CD4-positive, alpha-beta T cell treated with Interferon alpha-2 for 1 hour (primary cell): ENCODE results near the gene TP73.

ENCODE experiments used
- DNase-seq, 2 donors: peaks; one replicate each; pipeline ENCODE4 v3.0.0-alpha.2; 2020 to 2022

TP73 gene

DNA sequence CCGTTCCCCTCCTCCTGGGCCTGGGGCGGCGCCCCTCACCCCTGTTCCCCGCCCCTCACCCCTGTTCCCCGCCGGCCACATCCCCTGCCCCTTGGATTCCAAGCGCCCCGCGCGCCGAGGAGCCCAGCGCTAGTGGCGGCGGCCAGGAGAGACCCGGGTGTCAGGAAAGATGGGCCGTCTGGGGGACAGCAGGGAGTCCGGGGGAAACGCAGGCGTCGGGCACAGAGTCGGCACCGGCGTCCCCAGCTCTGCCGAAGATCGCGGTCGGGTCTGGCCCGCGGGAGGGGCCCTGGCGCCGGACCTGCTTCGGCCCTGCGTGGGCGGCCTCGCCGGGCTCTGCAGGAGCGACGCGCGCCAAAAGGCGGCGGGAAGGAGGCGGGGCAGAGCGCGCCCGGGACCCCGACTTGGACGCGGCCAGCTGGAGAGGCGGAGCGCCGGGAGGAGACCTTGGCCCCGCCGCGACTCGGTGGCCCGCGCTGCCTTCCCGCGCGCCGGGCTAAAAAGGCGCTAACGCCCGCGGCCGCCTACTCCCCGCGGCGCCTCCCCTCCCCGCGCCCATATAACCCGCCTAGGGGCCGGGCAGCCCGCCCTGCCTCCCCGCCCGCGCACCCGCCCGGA lies at the start of gene TP73:
TP73 (plus strand) TSS at position 587 of the 618 bp plus-strand sequence. CDS start 29,850 bp downstream, outside the sequence.
- DNase-seq: peak in 1 of 2 donors; percentile 2

DNA sequence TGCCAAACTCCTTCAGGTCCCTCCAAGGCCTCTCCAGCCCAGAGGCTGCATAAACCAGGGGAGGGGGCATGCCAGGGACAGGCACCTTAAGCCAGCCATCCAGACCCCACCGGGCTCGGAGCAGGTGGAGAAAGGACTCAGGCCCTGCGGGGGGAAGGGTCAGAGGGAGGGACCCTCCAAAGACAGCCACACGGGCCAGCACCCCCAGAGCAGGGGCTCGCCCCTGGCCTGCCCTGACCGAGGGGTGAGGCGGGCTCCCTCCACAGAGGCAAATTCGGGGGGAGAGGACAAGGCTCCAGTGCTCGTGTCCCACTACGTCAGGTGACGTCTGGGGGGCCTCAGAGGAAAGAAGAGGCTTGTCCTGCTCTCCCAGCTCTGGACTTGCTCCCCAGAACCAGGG lies 49.2 kb upstream of the TP73 start:
- no peak for DNase-seq

DNA sequence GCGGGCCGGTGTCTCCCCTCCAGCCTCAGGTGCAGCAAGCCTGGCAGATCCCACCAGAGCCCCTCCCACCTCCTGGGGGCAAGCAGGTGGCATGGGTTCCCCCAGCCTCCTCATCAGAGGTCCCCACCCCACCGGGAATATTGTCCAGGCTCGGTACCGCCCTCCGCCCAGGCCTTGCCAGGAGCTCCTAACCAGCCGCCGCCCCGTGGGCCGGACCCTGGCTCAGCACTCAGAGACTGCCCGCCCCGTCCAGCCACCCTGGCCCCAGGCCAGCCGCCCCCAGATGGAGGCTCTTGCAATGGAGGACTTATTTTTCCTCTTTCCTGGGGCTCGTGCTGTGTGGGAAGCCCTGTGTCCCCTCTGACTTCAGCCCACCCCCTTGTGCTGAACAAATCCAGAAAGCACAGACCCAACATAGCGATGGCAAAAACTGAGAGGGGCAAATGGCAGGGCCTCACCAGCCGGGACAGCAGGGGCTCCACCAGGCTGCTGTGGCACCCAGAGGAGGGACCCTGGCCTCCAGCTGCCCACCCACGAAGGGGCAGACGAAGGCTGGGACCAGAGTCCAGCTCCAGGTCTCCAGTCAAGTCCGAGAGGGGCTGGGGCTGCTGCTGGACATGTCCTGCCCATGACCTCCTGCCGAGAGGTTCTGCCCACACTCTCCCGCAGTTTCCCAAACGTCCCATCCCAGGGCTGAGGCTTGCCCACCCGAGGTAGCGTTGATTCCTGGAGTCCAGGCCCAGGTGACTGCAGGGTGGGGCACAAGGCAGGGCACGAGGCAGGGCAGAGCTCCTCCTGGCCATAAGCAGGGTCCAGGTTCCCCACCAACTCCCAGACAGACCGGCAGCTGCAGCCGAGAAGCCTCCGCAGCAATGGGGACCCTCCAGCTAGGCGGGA lies 48.5 kb upstream of the TP73 start:
- no peak for DNase-seq

DNA sequence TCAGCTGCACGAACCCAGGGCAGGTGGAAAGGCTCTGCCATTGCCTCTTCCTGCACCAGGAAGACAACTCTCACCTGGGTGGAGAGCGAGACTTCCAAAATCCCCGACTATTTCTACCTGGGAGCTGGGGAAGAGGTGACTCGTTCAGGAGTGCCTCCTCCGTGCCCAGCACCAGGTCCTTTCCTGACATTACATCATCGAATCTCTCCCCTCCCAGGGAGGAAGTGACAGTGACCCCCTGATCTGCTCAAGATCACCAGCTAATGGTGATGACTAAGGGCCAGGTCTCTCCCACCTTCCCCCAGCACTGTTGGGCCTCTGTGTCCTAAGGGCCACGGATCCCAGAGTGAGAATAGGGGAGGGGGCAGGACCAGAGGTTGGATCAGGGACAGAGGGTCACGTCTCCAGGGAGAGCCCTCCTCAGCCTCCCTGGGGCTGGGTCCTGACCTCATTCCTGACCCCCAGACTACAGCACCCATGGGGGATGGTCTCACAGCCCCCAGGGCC lies 47.8 kb upstream of the TP73 start:
- no peak for DNase-seq

DNA sequence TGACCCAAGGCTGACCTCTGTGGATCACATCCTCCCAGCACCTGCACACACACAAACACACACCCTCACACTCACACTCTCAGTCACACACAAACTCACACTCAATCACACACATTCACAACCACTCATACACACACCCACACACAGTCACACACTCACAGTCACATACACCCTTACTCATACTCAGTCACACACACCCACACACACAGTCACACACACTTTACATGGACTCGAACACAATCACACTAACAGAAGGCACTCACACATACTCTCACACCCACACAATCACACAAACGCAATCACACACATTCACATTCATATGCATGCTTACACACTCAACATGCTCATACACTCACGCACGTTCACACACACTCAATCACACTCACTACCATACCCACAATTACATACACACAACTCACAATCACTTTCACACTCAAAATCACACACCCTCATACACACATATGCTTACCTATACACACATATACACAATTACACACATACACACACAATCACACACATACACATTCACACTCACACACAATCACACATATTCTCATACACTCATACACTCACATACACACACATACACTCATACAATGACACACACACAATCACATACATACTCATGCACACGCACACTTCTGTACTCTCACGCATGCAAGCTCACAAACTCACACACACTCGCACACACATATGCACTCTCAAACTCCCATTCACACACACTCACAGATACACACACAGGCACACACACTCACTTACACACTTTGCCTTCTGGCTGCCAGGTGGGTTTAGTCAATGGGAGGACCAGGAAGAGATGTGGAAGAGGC lies 47.1 kb upstream of the TP73 start:
- no peak for DNase-seq

DNA sequence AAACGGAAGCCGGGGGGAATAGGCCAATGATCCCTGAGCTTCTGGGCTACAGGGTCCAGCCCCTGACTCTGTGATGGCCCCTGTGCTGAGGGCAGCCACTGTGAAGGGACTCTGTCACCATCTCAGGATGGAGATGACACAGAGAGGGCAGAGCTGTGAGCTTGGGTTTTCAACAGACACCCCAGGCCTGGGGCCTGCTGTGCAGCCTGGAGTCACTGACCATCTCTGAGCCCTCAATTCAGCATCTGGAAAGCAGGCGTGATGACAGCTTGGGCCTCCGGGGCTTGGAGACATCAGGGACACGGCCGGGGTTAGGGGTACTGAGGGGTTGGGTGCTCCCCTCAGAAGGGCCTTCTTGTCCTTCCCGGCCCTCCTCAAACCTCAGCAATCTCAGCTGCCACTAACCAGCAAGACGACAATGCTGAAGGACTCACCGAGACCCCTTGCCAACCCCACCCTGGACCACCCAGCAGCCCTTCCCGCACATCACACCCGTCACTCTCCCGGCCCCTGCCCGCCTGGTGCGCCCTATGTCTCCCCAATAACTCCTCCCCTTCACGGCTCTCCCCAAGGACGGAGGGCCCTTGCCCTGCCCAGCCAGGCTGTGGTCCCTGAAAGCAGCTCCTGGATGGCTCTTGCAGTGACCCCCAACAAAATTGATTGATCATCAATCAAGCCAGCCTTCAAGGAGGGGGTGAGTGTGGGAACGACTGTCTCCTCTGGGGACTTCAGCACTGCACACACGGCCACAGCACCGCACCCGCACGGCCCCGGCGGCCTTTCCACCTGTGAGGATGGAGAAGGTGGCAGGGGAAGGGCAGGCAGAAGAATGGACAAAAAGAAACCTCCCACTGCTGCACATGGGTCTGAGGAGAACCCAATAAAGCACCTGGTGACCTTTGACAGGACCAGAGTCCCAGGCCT lies 45.3 kb upstream of the TP73 start:
- DNase-seq: no peak

DNA sequence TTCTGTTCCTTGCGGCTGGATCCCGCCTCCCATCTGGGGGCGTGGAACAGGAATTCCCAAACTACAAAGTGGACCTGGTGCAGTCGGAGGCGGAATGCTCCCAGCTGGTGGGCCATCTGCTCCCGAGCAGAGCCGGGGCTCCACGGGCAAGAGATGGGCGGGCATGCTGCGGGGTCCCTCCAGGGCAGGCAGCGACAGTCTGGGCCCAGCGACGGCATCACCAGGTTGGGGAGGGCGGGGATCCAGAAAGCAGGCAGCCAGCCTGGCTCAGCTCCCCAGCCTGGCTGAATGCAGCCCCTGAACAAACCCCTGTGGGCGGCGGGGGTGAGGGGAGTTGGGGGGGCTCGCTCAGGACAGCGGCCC lies 44.6 kb upstream of the TP73 start:
- DNase-seq: no peak

DNA sequence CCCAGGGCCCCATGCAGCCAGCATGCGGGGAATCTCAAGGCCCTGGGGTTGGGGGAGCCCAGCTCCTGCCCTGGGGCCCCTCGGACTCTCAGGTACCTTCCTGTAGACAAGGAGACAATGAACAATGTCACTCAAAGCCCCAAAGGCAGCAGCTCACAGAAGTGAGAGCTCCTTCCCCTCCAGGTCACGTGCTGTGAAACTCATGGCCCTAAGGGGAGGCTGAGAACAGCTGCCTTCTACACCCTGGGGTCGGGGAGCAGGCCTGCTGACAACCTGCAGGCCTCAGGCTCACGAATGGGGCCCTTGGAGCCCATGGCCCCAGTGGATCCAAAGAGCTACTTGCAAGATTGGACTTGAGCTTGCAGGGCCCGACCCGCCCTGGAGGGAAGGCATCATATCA lies 44.2 kb upstream of the TP73 start:
- no peak for DNase-seq

DNA sequence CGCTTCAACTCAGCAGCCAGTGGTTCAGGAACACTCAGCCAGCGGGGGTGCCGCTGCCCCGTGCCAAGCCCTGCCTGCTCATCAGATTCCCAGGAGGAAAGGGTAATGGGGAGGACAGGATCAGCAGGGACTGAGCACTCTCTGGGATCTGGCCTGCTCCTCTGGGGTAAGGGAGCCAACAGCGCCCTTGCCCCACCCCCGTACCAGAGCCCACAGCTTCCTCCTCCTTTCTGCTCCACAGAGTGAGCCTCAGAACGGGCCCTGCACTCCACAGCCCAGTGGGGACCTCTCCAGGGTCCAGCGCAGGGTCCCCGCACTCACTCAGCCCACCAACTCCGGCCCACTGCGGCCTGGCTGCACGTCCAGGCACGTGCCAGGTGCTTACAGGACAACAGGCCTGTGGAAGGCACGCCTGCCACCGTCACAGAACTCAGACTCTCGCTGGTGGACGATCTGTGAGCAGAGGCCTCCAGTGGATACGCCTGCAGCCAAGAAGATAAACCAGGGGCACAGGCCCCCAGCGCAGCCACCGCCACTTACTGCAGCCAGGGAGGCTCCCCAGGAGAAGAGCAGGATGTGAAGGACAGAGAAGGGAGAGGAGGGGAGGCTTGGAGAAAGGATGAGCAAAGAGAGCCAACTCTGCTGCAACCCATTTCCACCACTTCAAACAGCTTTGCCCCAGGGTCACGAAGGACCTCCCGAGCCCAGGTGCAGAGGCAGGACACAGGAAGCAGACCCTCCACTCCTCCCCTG lies 43.1 kb upstream of the TP73 start:
- no peak for DNase-seq

DNA sequence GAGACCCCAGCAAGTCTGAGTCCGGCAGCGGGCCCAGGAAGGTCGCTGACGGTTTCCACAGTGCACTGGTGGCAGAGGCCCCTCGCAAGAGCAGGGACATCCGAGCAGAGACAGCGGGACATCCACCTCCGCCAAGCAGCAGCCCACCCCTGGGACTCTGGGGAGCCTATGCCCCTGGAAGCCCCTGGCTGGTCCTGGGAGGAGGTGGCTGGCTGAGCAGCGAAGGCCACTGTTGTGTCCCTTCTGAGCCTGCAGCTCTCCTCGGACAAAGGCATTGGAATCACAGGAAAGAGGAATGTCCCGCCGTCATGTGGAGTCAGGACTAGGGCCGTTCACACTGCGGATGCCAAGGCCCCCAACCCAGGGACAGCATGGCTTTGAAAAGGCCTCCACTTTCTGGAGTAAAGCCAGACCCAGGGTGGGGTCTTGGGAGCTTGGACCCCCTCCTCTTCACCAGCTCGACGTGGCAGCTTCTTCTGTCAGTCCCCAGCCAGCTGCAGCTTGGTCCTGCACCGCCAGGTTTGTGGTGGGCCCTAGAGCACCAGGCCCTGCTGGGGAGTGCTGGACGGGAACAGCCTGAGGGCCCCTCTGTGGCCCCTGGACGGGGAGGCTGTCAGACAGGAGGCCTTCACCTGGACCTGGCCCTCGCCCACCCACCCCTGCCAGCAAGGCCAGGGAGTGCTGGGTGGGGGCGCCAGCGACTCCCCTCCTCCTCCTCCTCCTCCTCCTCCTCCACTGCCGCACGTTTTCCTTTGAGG lies 42.4 kb upstream of the TP73 start:
- DNase-seq: no peak

DNA sequence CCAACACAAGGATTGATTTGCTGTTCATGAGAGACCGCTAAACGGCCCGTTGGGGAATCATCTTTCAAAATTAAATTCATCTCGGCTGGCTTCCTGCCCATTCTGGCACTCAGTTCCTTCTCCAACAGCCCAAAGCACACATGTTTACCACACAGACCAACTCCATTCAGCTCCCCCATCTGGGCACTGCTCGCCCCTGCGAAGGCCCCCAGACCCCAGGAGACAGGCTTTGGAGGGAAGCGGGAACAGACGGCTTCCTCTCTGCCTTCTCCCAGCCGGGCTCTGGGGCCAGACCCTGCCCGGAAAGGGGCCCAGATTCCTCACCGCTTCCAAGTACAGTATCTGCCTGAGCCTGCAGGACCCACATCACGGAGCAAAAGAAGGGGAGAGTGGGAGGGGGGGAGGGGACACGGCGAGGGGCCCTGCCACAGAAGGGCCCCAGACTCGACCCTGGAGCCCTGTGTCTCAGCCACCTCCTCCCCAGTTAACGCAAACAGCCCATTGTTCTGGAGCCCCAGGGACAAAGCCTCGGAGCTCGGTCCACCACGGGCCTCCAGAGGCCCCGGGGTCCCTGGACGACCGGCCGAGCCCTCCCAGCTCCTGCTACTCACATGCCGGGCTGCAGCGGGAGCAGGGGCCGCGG lies 41.7 kb upstream of the TP73 start:
- no peak for DNase-seq

DNA sequence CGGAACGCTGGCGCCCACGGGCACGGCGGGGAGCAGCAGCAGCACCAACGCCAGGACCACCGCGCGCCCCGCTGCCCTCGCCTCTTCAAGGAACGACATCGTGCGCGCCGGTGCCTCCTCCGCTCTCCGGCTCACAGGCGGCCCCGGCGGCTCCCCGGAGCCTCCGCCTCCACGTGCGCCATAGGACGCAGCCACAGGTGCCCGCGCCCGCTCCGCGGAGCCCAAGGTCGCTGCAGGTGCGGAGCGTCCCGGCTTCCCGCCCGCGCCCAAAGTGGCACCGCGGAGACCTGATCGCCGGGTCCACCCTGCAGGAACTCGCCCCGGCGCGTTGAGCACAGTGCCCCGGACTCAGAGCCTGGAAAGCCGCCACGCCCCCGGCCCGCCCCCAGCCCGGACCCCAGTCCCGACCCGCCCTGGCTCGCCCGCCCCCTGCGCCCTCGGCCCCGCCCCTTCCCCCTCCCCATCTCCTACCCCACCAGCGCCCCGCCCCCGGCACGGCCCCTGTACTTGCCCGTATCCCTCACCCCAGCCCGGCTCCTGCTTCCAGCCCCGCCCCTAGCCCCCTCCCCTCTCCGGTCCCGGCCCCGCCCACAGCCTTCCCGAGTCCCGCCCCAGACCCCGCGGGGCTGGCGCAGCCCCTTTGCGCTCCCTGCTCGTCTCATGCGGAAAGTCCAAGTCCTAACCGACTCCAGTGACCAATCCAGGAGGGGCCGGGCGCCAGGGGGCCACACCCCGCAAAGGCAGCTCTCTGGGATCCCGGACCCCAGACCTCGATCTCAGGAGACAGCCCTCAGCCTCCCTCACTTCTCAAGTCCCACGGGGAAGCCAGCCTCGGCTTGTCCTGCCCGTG lies 40.9 kb upstream of the TP73 start, which contains the start of gene MEGF6:
MEGF6 (minus strand) TSS at position 339 of the 850 bp plus-strand sequence; CDS start at position 99, 240 bp downstream.
- DNase-seq: peak; percentile 63 to 71

DNA sequence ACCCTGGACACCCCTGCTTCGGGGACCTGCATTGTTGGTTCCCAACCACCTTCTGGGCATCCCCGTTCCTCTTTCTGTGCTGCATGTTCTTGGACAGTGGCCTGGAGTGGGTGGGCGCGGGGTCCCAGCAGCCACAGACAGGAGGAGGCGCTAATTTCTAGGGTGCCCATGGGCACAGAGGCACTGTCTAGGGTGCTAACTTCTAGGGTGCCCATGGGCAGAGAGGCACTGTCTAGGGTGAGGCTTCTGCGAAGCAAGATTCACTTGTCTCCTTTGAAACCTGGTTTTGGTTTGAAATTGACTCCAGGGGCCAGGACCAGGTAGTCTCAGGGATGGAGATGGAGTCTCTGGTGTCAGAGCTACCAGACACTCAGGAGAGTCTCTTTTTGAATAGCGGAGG lies 40.2 kb upstream of the TP73 start:
- DNase-seq: no peak

DNA sequence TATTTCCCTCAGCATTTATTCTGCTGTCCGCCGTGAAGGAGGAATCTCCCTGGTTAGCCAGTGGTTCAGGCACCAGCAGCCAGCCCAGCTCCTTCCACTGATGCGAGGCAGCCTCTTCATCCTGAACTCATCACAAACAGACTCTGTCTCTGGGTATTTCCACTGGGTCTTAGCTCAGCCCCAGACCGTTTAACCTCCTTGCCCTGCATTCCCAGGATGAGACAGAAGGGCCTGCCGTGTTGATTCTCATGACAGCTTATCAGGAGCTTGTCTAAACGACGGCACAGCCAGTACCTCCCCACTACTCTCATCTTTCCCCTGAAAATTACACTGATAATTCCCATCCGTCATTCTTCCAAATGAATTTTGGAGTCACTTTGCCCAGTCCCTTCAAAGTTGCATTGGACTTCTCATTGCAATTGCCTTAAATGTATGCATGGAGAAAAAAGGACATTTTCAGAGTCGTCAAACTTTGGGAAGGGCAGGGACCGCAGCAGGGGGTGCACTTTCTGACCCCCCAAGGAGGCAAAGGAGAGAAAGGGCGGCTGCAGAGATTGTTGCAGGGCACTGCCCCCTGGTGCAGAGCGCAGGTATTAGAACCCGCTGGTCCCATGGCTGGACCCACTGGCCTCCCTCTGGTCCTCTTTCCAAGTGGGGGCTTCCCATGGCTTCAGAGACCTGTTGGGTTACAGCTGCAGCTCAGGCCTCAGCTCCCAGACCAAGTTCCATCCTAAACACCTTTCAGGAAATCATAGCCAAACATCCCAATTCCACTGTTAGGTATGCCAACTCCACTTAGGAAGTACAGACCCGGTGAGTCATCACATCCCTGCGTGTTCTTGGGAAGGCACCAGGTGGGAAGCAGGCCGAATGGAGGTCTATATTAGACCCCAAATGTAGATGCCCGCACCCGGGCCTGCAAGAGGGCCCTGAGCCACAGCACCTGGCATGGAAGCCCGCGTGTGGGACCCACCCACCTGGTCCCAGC lies 37.3 kb upstream of the TP73 start:
- no peak for DNase-seq

DNA sequence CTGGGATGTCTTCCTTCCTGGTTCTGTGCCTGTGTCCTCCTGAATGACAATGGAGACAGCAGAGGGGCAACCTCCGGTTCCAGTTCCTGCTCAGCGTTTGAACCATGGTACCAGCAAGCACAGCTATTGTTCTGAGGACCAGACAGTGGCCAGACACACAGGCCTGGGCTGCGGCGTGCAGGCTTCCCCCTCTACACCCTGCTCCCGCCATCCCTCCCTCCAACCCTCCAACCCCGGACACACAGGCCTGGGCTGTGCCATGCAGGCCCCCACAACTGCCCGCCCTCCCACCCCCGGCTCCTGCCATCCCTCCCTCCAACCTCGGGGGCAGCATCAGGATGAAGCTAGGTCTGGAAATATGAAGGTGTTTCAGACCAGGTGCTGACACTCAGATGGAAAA lies 35.5 kb upstream of the TP73 start:
- no peak for DNase-seq

DNA sequence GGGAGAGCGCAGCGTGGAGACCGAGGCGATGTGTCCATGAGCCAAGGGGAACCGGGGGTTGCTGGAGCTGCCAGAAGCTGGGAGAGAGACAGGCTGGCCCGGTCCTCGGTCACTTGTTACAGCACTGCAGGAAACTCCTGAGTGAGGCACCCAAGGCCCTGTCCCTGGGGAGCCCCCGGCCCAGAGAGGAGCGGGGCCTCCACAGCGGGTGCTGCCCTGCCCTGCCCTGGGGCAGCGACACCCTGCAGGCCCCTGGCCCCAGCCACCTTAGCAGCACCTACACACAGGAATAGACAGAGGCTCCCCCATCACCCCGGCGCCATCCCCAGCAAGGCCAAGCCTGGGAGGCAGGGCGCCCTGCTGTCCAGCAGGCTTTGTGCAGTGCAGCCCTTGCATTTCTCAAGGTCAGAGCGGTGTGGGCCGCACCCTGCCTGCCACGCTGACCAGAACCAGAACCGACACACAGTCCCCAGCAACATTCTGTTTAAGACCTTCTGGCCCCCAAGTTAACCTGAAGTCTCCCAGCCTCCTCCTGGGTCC lies 34.4 kb upstream of the TP73 start:
- no peak for DNase-seq

DNA sequence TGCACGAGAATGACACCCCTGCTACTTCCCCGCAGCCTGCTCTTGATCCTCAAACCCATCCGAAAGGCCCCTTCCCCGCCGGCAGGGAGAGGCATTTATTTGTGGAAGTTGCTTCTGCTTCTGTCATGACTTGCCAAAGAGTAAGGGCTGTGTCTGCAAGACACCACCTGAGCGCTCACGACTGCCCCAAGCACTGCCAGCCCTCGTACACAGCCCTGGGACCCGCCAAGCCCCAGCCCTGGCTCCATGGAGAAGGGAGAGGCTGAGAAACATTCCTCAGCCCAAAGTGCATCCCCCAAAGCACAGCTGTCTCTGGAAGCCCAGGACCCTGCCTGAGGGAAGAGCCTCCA lies 33.8 kb upstream of the TP73 start:
- DNase-seq: no peak
